ENCODE results near the gene MTERF4.
"Not testable (repeated sequence)": the region's sequence is repeated elsewhere in the genome, so short reads cannot be mapped to it uniquely, and the experiment has no call there.

Gene MTERF4

GRCh38 chr2:241110607-241111439, 8.7 kb upstream of the MTERF4 start:
- no peak for DNase-seq

GRCh38 chr2:241110089-241110606, 8.1 kb upstream of the MTERF4 start:
- no peak for DNase-seq

GRCh38 chr2:241109210-241110088, 7.4 kb upstream of the MTERF4 start:
- peak; percentile 74 for DNase-seq

GRCh38 chr2:241108271-241109209, 6.5 kb upstream of the MTERF4 start:
- no peak for DNase-seq

- peak; percentile 47 for DNase-seq
Observed at GRCh38 chr2:241107031-241107783, 5.1 kb upstream of the MTERF4 start.

- DNase-seq = peak; percentile 53
Observed at GRCh38 chr2:241105641-241106040, 3.6 kb upstream of the MTERF4 start.

GRCh38 chr2:241104611-241105010, 2.5 kb upstream of the MTERF4 start:
- DNase-seq = not testable (repeated sequence)

- no peak for DNase-seq
Observed at GRCh38 chr2:241103176-241103595, 1.1 kb upstream of the MTERF4 start.

- DNase-seq = no peak
Observed at GRCh38 chr2:241099246-241099645, 2.8 kb downstream of the MTERF4 start.

GRCh38 chr2:241096979-241097378, 5.1 kb downstream of the MTERF4 start:
- no peak for DNase-seq

GRCh38 chr2:241095594-241096290, 6.3 kb downstream of the MTERF4 start:
- no peak for DNase-seq

- no peak for DNase-seq
Observed at GRCh38 chr2:241094924-241095420, 7.1 kb downstream of the MTERF4 start.

- no peak for DNase-seq
Observed at GRCh38 chr2:241094172-241094571, 7.9 kb downstream of the MTERF4 start.

- DNase-seq = not testable (repeated sequence)
Observed at GRCh38 chr2:241093133-241093781, 8.8 kb downstream of the MTERF4 start.

- no peak for DNase-seq
Observed at GRCh38 chr2:241092677-241093076, 9.4 kb downstream of the MTERF4 start.

GRCh38 chr2:241091734-241092445, 10.2 kb downstream of the MTERF4 start:
- no peak for DNase-seq

GRCh38 chr2:241091201-241091600, 10.9 kb downstream of the MTERF4 start:
- DNase-seq = no peak

- no peak for DNase-seq
Observed at GRCh38 chr2:241088791-241089732, 13.0 kb downstream of the MTERF4 start.
